ENCODE measurements around the gene AHDC1.

AHDC1 gene

DNA sequence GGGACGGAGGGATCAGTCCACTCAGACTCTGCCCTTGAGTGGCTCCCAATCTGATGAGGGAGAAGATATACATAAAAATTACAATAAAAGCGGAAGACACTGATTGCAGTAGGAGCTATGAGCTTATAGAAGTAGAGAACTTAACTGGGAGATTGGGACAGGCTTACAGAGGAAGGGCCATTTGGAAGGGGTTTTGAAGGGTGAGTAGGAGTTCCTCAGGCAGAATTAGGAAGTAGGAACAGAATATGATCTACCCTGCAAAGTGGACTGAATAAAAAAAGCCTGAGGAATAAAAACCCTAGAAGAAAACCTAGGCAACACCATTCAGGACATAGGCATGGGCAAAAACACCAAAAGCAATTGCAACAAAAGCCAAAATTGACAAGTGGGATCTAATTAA, 104.8 kb downstream of the AHDC1 start:
- no peak for DNase-seq (ENCODE audit: low read depth)
- TF ChIP-seq, protein P1, sequence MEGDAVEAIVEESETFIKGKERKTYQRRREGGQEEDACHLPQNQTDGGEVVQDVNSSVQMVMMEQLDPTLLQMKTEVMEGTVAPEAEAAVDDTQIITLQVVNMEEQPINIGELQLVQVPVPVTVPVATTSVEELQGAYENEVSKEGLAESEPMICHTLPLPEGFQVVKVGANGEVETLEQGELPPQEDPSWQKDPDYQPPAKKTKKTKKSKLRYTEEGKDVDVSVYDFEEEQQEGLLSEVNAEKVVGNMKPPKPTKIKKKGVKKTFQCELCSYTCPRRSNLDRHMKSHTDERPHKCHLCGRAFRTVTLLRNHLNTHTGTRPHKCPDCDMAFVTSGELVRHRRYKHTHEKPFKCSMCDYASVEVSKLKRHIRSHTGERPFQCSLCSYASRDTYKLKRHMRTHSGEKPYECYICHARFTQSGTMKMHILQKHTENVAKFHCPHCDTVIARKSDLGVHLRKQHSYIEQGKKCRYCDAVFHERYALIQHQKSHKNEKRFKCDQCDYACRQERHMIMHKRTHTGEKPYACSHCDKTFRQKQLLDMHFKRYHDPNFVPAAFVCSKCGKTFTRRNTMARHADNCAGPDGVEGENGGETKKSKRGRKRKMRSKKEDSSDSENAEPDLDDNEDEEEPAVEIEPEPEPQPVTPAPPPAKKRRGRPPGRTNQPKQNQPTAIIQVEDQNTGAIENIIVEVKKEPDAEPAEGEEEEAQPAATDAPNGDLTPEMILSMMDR (conservative IDR thresholded peaks at IDR 0.05; ENCODE audit: control insufficient read depth, insufficient read depth, low read depth, low read length), result no peak

DNA sequence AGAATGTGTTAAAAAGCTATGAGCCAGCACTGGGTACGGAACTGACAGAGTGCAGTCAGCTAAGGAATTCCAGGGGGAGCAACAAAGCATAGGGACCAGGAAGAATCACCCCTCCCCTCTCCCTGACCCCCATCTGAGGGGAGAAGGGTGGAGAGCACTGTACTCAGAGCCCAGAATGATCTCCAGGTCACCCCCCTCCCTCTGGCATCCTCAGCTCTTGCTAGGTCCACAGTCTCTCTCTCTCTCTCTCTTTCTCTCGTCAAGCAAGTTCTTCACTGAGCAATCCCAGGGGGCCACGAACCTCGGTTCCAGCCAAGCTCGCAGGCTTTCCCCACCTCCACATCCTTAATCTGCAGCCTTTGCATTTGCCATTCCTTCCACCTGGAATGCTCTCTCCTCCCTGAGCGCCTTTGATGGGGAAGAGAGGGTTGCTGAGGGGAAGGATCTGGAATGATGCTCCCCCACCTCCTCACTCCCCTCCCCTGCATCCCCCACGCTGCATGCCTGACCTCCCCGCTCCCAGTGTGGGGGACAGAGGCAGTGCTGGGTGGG, 107.3 kb downstream of the AHDC1 start:
- TF ChIP-seq, protein P1 (conservative IDR thresholded peaks at IDR 0.05; ENCODE audit: control insufficient read depth, insufficient read depth, low read depth, low read length), result peak; percentile 39
- DNase-seq (ENCODE audit: low read depth), result peak; percentile 52
- peak overlapping the region; percentile 25 for H3K4me3 ChIP-seq (ENCODE audit: control insufficient read depth, low read depth, low read length)

More for the DNA sequence above, 104.8 kb downstream of the AHDC1 start:
- no peak overlapping the region for H3K4me3 ChIP-seq (ENCODE audit: control insufficient read depth, low read depth, low read length)

DNA sequence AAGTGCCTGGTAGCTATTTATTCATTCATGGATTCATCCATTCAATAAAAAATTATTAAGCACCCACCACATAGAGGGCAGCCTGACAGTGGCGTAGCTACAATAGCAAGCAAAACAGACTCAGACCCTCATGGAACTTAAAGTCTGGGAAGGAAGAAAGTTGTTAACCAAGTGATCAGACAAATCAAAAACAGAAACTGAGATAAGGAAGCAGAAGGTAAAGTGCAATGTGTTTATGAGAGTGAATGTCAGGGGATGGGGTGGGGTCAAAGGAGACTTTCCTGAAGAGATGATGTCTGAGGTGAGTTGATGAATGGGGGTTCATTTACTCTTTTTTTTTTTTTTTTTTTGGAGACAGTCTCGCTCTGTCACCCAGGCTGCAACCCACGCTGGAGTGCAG, 111.1 kb downstream of the AHDC1 start:
- TF ChIP-seq, protein P1 (conservative IDR thresholded peaks at IDR 0.05; ENCODE audit: control insufficient read depth, insufficient read depth, low read depth, low read length), result no peak
- no peak for DNase-seq (ENCODE audit: low read depth)
- H3K4me3 ChIP-seq (ENCODE audit: control insufficient read depth, low read depth, low read length), result no peak overlapping the region

DNA sequence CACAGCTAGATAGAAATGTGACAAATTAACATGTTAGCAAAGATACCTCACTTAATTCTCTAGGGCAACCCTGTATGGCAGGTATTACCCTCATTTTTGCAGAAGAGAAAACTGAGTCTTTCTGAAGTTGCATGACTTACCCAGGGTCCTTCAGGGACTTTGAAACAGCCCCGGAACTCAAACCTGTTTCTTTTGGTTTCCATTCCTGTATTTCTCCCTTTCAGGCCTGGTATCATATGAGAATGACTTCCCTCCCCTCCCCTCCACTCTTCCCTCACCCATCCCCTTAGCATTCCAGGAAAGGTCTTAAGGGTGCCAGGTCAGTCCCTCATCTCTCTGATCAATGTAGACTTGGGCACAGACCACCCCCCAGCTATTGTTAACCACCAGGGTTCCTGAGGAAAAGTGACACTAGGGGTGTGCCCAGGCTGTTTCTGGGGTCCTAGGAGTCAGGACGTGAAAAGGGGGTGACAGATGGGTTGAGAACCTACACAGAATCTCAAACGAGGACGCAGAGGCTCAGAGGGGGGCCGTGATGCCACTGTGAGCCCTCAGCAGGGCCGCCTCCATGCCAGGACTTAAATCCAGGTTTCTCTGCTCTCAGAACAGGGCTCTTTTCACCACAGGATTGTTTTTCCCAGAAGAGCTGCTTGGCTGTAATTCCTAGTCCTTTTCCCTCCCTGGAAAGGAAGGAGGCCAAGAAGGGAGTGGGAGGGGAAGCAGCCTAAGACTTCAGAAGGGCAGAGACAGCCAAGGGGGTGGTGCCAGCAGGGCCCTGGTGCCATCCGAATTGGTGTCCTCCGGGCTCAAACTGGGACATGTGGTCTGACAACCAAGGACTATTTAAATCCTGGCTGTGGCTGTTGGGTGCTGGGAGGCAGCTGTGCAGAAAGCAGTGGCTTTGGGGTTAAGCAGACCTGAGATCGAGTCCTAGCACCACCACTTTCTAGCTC, 111.9 kb downstream of the AHDC1 start:
- TF ChIP-seq, protein P1 (conservative IDR thresholded peaks at IDR 0.05; ENCODE audit: control insufficient read depth, insufficient read depth, low read depth, low read length), result no peak
- no peak overlapping the region for H3K4me3 ChIP-seq (ENCODE audit: control insufficient read depth, low read depth, low read length)
- DNase-seq (ENCODE audit: low read depth), result no peak

DNA sequence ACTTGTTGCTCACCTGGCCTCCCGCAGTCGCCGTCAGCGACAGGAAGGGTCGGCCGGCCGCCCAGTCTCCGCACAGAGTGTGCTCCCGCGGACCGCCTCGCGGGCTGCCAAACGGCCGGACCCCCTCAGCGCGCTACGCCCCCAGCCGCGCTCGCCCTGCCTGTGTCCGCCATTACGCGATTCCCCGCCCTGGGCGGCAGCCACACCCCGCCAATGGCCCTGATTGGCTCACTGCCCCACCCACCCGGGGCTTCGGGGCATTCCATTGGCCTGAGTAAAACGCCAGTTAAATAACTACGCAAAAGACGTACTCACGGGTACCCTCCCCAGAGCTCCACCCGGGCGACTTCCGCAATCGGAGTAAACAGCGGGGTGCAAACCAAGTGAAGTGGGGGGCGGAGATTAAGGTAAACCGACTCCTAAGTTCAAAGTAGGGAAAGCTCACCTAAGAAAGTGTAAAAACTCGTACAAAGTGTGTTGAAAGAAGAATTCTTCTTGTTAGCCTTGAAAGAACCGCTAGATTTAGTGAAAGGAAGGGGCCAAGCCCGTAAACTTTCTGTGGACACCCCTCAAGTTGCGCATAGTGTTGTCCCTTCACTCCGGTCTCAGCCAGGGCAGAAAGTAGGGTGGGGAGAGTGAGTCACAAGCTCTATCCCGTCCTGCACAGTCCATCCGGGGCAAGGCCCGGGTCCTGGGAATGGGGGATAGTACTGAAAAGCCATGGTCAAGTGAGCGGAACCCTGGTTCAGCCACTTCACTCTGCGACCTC, 113.8 kb downstream of the AHDC1 start, which contains the start of gene WASF2:
Gene WASF2, minus strand, starts transcription at position 195 of the 769 bp plus-strand sequence. CDS start 61,277 bp downstream, outside the sequence.
- peak; percentile 96 for DNase-seq (ENCODE audit: low read depth)
- H3K4me3 ChIP-seq (ENCODE audit: control insufficient read depth, low read depth, low read length), result peak within 1 kb of the TSS; percentile 100
- TF ChIP-seq, protein P1 (conservative IDR thresholded peaks at IDR 0.05; ENCODE audit: control insufficient read depth, insufficient read depth, low read depth, low read length), result no peak

DNA sequence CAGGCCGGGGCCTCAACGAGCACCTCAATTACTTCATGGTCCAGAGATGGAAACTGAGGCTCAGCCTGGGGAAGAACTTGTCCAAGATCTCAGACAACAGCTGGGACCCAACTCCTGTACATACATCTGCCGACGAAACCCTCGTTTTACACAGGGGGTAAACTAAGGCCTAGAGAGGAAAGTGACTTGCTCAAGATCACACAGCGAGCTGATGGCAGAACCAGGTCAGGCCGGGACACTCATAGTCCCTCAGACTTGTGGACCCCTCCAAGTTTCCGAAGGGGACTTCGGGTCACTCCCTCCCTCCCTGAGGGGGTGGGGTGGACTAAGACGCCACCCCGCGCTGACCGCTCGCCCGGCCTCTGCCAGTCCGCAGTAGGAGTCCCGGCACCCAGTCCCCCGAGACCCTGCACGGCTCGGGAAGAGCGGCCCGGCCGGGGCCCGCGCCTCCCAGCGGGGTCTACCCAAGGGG, 114.4 kb downstream of the AHDC1 start:
- TF ChIP-seq, protein P1 (conservative IDR thresholded peaks at IDR 0.05; ENCODE audit: control insufficient read depth, insufficient read depth, low read depth, low read length), result no peak
- peak overlapping the region; percentile 100 for H3K4me3 ChIP-seq (ENCODE audit: control insufficient read depth, low read depth, low read length)
- DNase-seq (ENCODE audit: low read depth), result peak; percentile 36
